PC-3 (cell line): ENCODE data around the gene LATS2. TPM values are rescaled to one million over a fixed set of nuclear protein-coding genes. Genes with fewer than 3 reads are reported as not detected.
"Not testable (repeated sequence)": the region's sequence is repeated elsewhere in the genome, so short reads cannot be mapped to it uniquely, and the experiment has no call there.

ENCODE experiments used
- ATAC-seq: fragments of 200-7000 bp; cut with Tn5 transposase; 2 replicates; pipeline ENCODE4 v1.9.1; 2020; ENCODE audit warnings: mild to moderate bottlenecking, moderate library complexity
- BruUV-seq: library from RNA; stranded (reverse); fragments of 400-500 nt; replicated peaks from 2 replicates; lab custom pipeline; 2021; lab: Mats Ljungman, UMichigan
- CTCF ChIA-PET: fragments of 300-600 bp; sonication (Branson Sonifier 250); formaldehyde crosslinking; loops from one replicate; lab custom pipeline; 2022; ENCODE audit warnings: antibody characterized with exemption; lab: Charles Lee
- POLR2A ChIA-PET: fragments of 300-600 bp; sonication (Branson Sonifier 250); formaldehyde crosslinking; loops from one replicate; lab custom pipeline; 2022; ENCODE audit warnings: antibody characterized with exemption; ENCODE audit not compliant: unreplicated experiment; lab: Charles Lee
- DNase-seq: peaks from one replicate; pipeline ENCODE4 v3.0.0-alpha.2; 2015
- H2AFZ ChIP-seq: fragments of 300-600 bp; sonication (generic); 2 replicates; pipeline ENCODE4 v1.6.0; 2016; ENCODE audit warnings: antibody characterized with exemption, low read length
- H3F3A ChIP-seq: fragments of 300-600 bp; sonication (generic); one replicate; pipeline ENCODE4 v1.6.0; 2017; ENCODE audit warnings: antibody characterized with exemption, low read length, control low read depth, mild to moderate bottlenecking; ENCODE audit not compliant: unreplicated experiment
- H3K27ac ChIP-seq: fragments of 300-600 bp; sonication (generic); 2 replicates; pipeline ENCODE4 v1.5.1; 2016; ENCODE audit warnings: mild to moderate bottlenecking, low read length
- H3K27me3 ChIP-seq: fragments of 300-600 bp; sonication (generic); 2 replicates; pipeline ENCODE4 v1.6.1; 2016; ENCODE audit warnings: low read length, mixed read lengths
- H3K36me3 ChIP-seq: fragments of 300-600 bp; sonication (generic); 2 replicates; pipeline ENCODE4 v1.6.1; 2016; ENCODE audit warnings: low read depth, mixed run types, low read length, mixed read lengths
- H3K4me1 ChIP-seq: fragments of 300-600 bp; sonication (generic); 2 replicates; pipeline ENCODE4 v1.5.1; 2016; ENCODE audit warnings: low read length; ENCODE audit not compliant: insufficient read depth
- H3K4me2 ChIP-seq: fragments of 300-600 bp; sonication (generic); 2 replicates; pipeline ENCODE4 v1.6.0; 2016; ENCODE audit warnings: low read length
- H3K4me3 ChIP-seq: fragments of 300-600 bp; sonication (generic); 2 replicates; pipeline ENCODE4 v1.5.1; 2016; ENCODE audit warnings: mild to moderate bottlenecking, low read length, mixed read lengths
- H3K79me2 ChIP-seq: fragments of 300-600 bp; sonication (generic); 2 replicates; pipeline ENCODE4 v1.6.1; 2017; ENCODE audit warnings: low read length, mixed read lengths
- H3K9ac ChIP-seq: fragments of 300-600 bp; sonication (generic); 2 replicates; pipeline ENCODE4 v1.6.0; 2016; ENCODE audit warnings: mild to moderate bottlenecking, low read length
- H3K9me2 ChIP-seq: fragments of 300-600 bp; sonication (generic); replicated peaks from 2 replicates; pipeline ENCODE4 v1.6.1; 2016; ENCODE audit warnings: mixed run types, low read length, mixed read lengths
- H3K9me3 ChIP-seq: fragments of 300-600 bp; sonication (generic); 2 replicates; pipeline ENCODE4 v1.6.1; 2016; ENCODE audit warnings: low read length, mixed read lengths
- H4K20me1 ChIP-seq: fragments of 300-600 bp; sonication (generic); 2 replicates; pipeline ENCODE4 v1.6.1; 2016; ENCODE audit warnings: low read length, mixed read lengths
- CTCF ChIP-seq: fragments of 300-600 bp; sonication (generic); conservative IDR thresholded peaks from 2 replicates; pipeline ENCODE4 v1.5.1; 2017; ENCODE audit warnings: antibody characterized with exemption, low read depth, mild to moderate bottlenecking, low read length
- EZH2 ChIP-seq: fragments of 300-600 bp; sonication (generic); IDR thresholded peaks from one replicate; pipeline ENCODE4 v1.6.1; 2017; ENCODE audit warnings: antibody characterized with exemption, mild to moderate bottlenecking, low read length; ENCODE audit not compliant: unreplicated experiment
- EZH2phosphoT487 ChIP-seq: fragments of 300-600 bp; sonication (generic); IDR thresholded peaks from 2 replicates; pipeline ENCODE4 v1.6.1; 2018; ENCODE audit warnings: mild to moderate bottlenecking, antibody characterized with exemption, low read length, borderline replicate concordance
- intact Hi-C: fragments of 100-400 bp; cut with micrococcal nuclease; formaldehyde crosslinking; loops from 2 replicates; pipeline ENCODE4 v1.9.0; 2023
- total RNA-seq: library from RNA; depleted of rRNA; stranded (reverse); fragments of >200 nt; gene quantifications from 2 replicates; pipeline ENCODE4 v1.2.3, GENCODE V29; 2014

Gene LATS2
- total RNA-seq, 1 experiment from 2014 or later: 11.0 TPM

- POLR2A ChIA-PET: interaction anchor here (0.7 kb wide), 1 partner anchor 16 kb away, joined by 3 read pairs; no protein-coding TSS in a partner anchor
- H3K36me3 ChIP-seq: no peaks in the 10 kb centered on the region
- H3K9ac ChIP-seq: no peak overlapping the region
- DNase-seq (no peak), ATAC-seq (no peak)
- H3K27me3 ChIP-seq: no peaks in the 10 kb centered on the region
- H3F3A ChIP-seq: no peaks in the 10 kb centered on the region
- H3K4me1 ChIP-seq: no peaks in the 10 kb centered on the region
- no peaks in the 10 kb centered on the region for H3K9me3 ChIP-seq
- no peak overlapping the region for H2AFZ ChIP-seq
- TF ChIP-seq EZH2phosphoT487: no peak
- no peak for TF ChIP-seq EZH2
- no peak for TF ChIP-seq CTCF
- H3K79me2 ChIP-seq: no peaks in the 10 kb centered on the region
- H3K4me3 ChIP-seq: no peak overlapping the region
- CTCF ChIA-PET: no interaction called here
- H3K27ac ChIP-seq: no peak overlapping the region
- H3K9me2 ChIP-seq: no peaks in the 10 kb centered on the region
- no peak overlapping the region for H3K4me2 ChIP-seq
- H4K20me1 ChIP-seq: no peaks in the 10 kb centered on the region
- no TSS peak for BruUV-seq
- intact Hi-C loops: loop anchor here (10.0 kb wide), 1 partner anchor 743 kb away; no protein-coding TSS in a partner anchor
Observed at GRCh38 chr13:20927596-20928257, 133.7 kb downstream of the LATS2 start.

GRCh38 chr13:20925395-20925790 is 136.0 kb downstream of the LATS2 start:
- DNase-seq: not testable (repeated sequence)

GRCh38 chr13:20924758-20925394 is 136.5 kb downstream of the LATS2 start:
- no TSS peak for BruUV-seq

More at GRCh38 chr13:20925395-20925790, 136.0 kb downstream of the LATS2 start:
- H3K4me2 ChIP-seq, H3K4me3 ChIP-seq, H3K9me3 ChIP-seq, H3K36me3 ChIP-seq, H3K4me1 ChIP-seq, H3K9ac ChIP-seq, H3K27ac ChIP-seq, H3F3A ChIP-seq, H3K27me3 ChIP-seq, H3K9me2 ChIP-seq, H4K20me1 ChIP-seq, ATAC-seq, BruUV-seq, H2AFZ ChIP-seq, POLR2A ChIA-PET, H3K79me2 ChIP-seq: not testable (repeated sequence)
- CTCF ChIA-PET: interaction anchor here (0.6 to 0.7 kb wide), 3 partner anchors 12 to 750 kb away, joined by 3 to 4 read pairs (median 3); no protein-coding TSS in a partner anchor
- intact Hi-C loops: loop anchor here (2.0 to 10.0 kb wide), 3 partner anchors 213 to 741 kb away; no protein-coding TSS in a partner anchor

More at GRCh38 chr13:20924758-20925394, 136.5 kb downstream of the LATS2 start:
- no peaks in the 10 kb centered on the region for H3K9me2 ChIP-seq
- 0 out of 2 replicates have a peak overlapping the region, but pooled peaks have one; percentile 4 for H2AFZ ChIP-seq
- H3K9ac ChIP-seq: no peak overlapping the region
- no peaks in the 10 kb centered on the region for H3K36me3 ChIP-seq
- no peaks in the 10 kb centered on the region for H3K27me3 ChIP-seq
- no peaks in the 10 kb centered on the region for H3F3A ChIP-seq
- no peak overlapping the region for H3K4me3 ChIP-seq
- intact Hi-C loops: loop anchor here (2.0 to 10.0 kb wide), 3 partner anchors 212 to 740 kb away; no protein-coding TSS in a partner anchor
- no peaks in the 10 kb centered on the region for H3K9me3 ChIP-seq
- CTCF ChIA-PET: interaction anchor here (0.6 to 0.7 kb wide), 4 partner anchors 13 to 749 kb away, joined by 3 to 4 read pairs (median 3); no protein-coding TSS in a partner anchor
- ATAC-seq (peak; percentile 85), DNase-seq (peak; percentile 86)
- POLR2A ChIA-PET: no interaction called here
- TF ChIP-seq EZH2 (no peak), CTCF (peak; percentile 97)
- H4K20me1 ChIP-seq: no peaks in the 10 kb centered on the region
- no peaks in the 10 kb centered on the region for H3K4me1 ChIP-seq
- H3K79me2 ChIP-seq: no peaks in the 10 kb centered on the region
- H3K4me2 ChIP-seq: 0 out of 2 replicates have a peak overlapping the region, but pooled peaks have one; percentile 5
- H3K27ac ChIP-seq: no peak overlapping the region
